GM23338 (cell line): ENCODE measurements around the gene IL23R.

ENCODE experiments used
- EZH2 ChIP-seq: fragments of 200-600 bp; sonication (generic); IDR thresholded peaks from one replicate; pipeline ENCODE4 v1.8.0; 2017; ENCODE audit warnings: antibody characterized with exemption, mild to moderate bottlenecking, low read depth; ENCODE audit not compliant: unreplicated experiment
- POLR2AphosphoS5 ChIP-seq: IDR thresholded peaks from 2 replicates; pipeline ENCODE4 v1.6.1; 2016; ENCODE audit warnings: antibody characterized with exemption, low read depth

GRCh38 chr1:67306547-67306946, 140.3 kb downstream of the IL23R start:
- TF ChIP-seq EZH2, result no peak
- TF ChIP-seq POLR2AphosphoS5, result no peak
